HG02798 (cell line): ENCODE results near the gene HGS.

ENCODE experiments used
- ATAC-seq: cut with Tn5 transposase; IDR thresholded peaks from one replicate; pipeline ENCODE4 v1.9.1; 2021; ENCODE audit warnings: mild to moderate bottlenecking; ENCODE audit not compliant: unreplicated experiment, poor library complexity

Gene HGS

GRCh38 chr17:81683584-81684441 lies at the start of gene HGS, which contains the start of gene ARL16:
Gene HGS (plus strand): TSS chr17:81684011. CDS start chr17:81684067, 56 bp downstream.
Gene ARL16 (minus strand): TSS chr17:81683797. CDS start chr17:81683753, 44 bp downstream.
- ATAC-seq, result peak; percentile 94

GRCh38 chr17:81635431-81635830 lies 48.4 kb upstream of the HGS start:
- ATAC-seq, result no peak

GRCh38 chr17:81635973-81636504 lies 47.8 kb upstream of the HGS start:
- no peak for ATAC-seq

GRCh38 chr17:81636505-81637288 lies 47.1 kb upstream of the HGS start, which contains the start of the genes NPLOC4 and TSPAN10:
Gene NPLOC4 (minus strand): TSS chr17:81637112. CDS start chr17:81636930, 182 bp downstream.
Gene TSPAN10 (plus strand): TSS chr17:81637196. CDS start chr17:81642413, 5,217 bp downstream.
- ATAC-seq, result peak; percentile 91

GRCh38 chr17:81638683-81639082 lies 45.1 kb upstream of the HGS start:
- no peak for ATAC-seq

- no peak for ATAC-seq
Measured at GRCh38 chr17:81640011-81640410, 43.8 kb upstream of the HGS start.

GRCh38 chr17:81641825-81642489 lies 41.9 kb upstream of the HGS start:
- no peak for ATAC-seq

GRCh38 chr17:81644496-81644895 lies 39.3 kb upstream of the HGS start:
- ATAC-seq, result no peak

GRCh38 chr17:81644976-81645952 lies 38.5 kb upstream of the HGS start:
- ATAC-seq, result no peak

GRCh38 chr17:81646869-81647600 lies 36.8 kb upstream of the HGS start:
- no peak for ATAC-seq

GRCh38 chr17:81647640-81648012 lies 36.2 kb upstream of the HGS start:
- ATAC-seq, result no peak

- no peak for ATAC-seq
Measured at GRCh38 chr17:81648013-81648706, 35.7 kb upstream of the HGS start.

GRCh38 chr17:81648707-81649085 lies 35.1 kb upstream of the HGS start:
- ATAC-seq, result no peak

- no peak for ATAC-seq
Measured at GRCh38 chr17:81650951-81651350, 32.9 kb upstream of the HGS start.

GRCh38 chr17:81651692-81652091 lies 32.1 kb upstream of the HGS start:
- no peak for ATAC-seq

- ATAC-seq, result no peak
Measured at GRCh38 chr17:81652906-81653771, 30.7 kb upstream of the HGS start.
